ENCODE measurements around the gene COX8A. TPM values are rescaled to one million over a fixed set of nuclear protein-coding genes. Genes with fewer than 3 reads are reported as not detected.
A peak's percentile ranks its signal among the peaks of the same experiment; 100 is the strongest.

COX8A gene, protein sequence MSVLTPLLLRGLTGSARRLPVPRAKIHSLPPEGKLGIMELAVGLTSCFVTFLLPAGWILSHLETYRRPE
- total RNA-seq (2021) (615 and 652 TPM in 2 replicates), Bru-seq, nascent RNA (percentile 99 among the genes with signal in this experiment), BruChase-seq, experiment 1, labeled RNA remaining after a 2-hour chase (percentile 97 among the genes with signal in this experiment), BruChase-seq, experiment 2, labeled RNA remaining after a 6-hour chase (percentile 99 among the genes with signal in this experiment)
- long read RNA-seq, transcript COX8A-201 (2 exons, 507 nt), result major isoform, 451 of 461 reads
- long read RNA-seq, partial matches to known transcripts, result 0 of 461 reads
- long read RNA-seq, other reads (novel, unspliced or antisense), result 10 of 461 reads

GRCh38 chr11:63974259-63975143 lies at the start of gene COX8A:
COX8A (plus strand) TSS chr11:63974620; CDS start chr11:63974681, 61 bp downstream.
- H3K4me3 ChIP-seq (ENCODE audit: low read depth, low read length, poor library complexity, severe bottlenecking), result peak within 1 kb of the TSS; percentile 72
- H3K9me3 ChIP-seq (ENCODE audit: low read depth, low read length, poor library complexity, severe bottlenecking), result no peaks in the 10 kb centered on the region
- TF ChIP-seq EZH2 (IDR thresholded peaks at IDR 0.05; ENCODE audit: borderline replicate concordance, low read depth, low read length, poor library complexity, severe bottlenecking), result no peak
- TF ChIP-seq, protein P1, sequence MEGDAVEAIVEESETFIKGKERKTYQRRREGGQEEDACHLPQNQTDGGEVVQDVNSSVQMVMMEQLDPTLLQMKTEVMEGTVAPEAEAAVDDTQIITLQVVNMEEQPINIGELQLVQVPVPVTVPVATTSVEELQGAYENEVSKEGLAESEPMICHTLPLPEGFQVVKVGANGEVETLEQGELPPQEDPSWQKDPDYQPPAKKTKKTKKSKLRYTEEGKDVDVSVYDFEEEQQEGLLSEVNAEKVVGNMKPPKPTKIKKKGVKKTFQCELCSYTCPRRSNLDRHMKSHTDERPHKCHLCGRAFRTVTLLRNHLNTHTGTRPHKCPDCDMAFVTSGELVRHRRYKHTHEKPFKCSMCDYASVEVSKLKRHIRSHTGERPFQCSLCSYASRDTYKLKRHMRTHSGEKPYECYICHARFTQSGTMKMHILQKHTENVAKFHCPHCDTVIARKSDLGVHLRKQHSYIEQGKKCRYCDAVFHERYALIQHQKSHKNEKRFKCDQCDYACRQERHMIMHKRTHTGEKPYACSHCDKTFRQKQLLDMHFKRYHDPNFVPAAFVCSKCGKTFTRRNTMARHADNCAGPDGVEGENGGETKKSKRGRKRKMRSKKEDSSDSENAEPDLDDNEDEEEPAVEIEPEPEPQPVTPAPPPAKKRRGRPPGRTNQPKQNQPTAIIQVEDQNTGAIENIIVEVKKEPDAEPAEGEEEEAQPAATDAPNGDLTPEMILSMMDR (conservative IDR thresholded peaks at IDR 0.05; ENCODE audit: low read depth, low read length), result no peak
- H3K27ac ChIP-seq (ENCODE audit: low read depth, low read length, poor library complexity, severe bottlenecking), result peak within 1 kb of the TSS; percentile 96
- no peaks in the 10 kb centered on the region for H3K27me3 ChIP-seq (replicated peaks; ENCODE audit: insufficient read depth, low read depth, low read length, poor library complexity)
- BruUV-seq (replicated peaks), result TSS peak; percentile 75
- H3K36me3 ChIP-seq (ENCODE audit: insufficient read depth, low read length, poor library complexity, severe bottlenecking), result peaks cover 19% of the 10 kb centered on the region
- H3K4me1 ChIP-seq (ENCODE audit: insufficient read depth, low read length, poor library complexity, severe bottlenecking), result peaks cover 34% of the 10 kb centered on the region
- ChIA-PET POLR2A (ENCODE audit: low non-redundant PET) (interaction anchor here (0.5 kb wide), 1 partner anchor 19 kb away, joined by 3 read pairs; no protein-coding TSS in a partner anchor), CTCF (no interaction called here)
- DNase-seq (ENCODE audit: low spot score), result peak; percentile 100
- intact Hi-C loops (cut with micrococcal nuclease; ENCODE audit: unreplicated experiment), result loop anchor here (10.0 kb wide), 1 partner anchor 140 kb away; the partner anchor contains the start of gene MARK2

DNA sequence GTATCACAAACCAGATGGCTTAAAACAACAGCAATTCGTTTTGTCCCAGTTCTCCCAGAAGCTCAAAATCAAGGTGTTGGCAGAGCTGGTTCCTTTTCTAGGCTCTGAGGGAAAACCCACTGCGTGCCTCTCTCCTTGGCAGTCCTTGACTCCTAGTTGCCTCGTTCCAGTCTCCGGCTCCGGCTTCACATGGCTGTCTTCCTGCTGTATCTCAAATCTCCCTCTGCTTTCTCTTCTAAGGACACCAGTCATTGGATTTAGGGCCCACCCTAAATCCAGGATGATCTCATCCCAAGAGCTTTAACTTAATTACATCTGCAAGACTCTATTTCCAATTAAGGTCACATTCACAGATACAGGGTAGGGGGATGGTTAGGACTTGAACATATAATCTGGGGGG lies 44.8 kb upstream of the COX8A start:
- Histone ChIP-seq H3K4me3 (ENCODE audit: low read depth, low read length, poor library complexity, severe bottlenecking) (no peak overlapping the region), H3K27ac (ENCODE audit: low read depth, low read length, poor library complexity, severe bottlenecking) (no peak overlapping the region), H3K9me3 (ENCODE audit: low read depth, low read length, poor library complexity, severe bottlenecking) (no peaks in the 10 kb centered on the region), H3K27me3 (replicated peaks; ENCODE audit: insufficient read depth, low read depth, low read length, poor library complexity) (no peaks in the 10 kb centered on the region), H3K36me3 (ENCODE audit: insufficient read depth, low read length, poor library complexity, severe bottlenecking) (no peaks in the 10 kb centered on the region), H3K4me1 (ENCODE audit: insufficient read depth, low read length, poor library complexity, severe bottlenecking) (no peaks in the 10 kb centered on the region)
- DNase-seq (ENCODE audit: low spot score), result no peak
- intact Hi-C loops (cut with micrococcal nuclease; ENCODE audit: unreplicated experiment), result no loop called here
- CTCF ChIA-PET, result no interaction called here
- POLR2A ChIA-PET (ENCODE audit: low non-redundant PET), result no interaction called here
- TF ChIP-seq EZH2 (IDR thresholded peaks at IDR 0.05; ENCODE audit: borderline replicate concordance, low read depth, low read length, poor library complexity, severe bottlenecking), result no peak
- TF ChIP-seq, protein P1 (conservative IDR thresholded peaks at IDR 0.05; ENCODE audit: low read depth, low read length), result no peak
- no TSS peak for BruUV-seq (replicated peaks)

- intact Hi-C loops (cut with micrococcal nuclease; ENCODE audit: unreplicated experiment), result no loop called here
- ChIA-PET POLR2A (ENCODE audit: low non-redundant PET) (no interaction called here), CTCF (no interaction called here)
- Histone ChIP-seq H3K4me1 (ENCODE audit: insufficient read depth, low read length, poor library complexity, severe bottlenecking) (no peaks in the 10 kb centered on the region), H3K9me3 (ENCODE audit: low read depth, low read length, poor library complexity, severe bottlenecking) (no peaks in the 10 kb centered on the region), H3K27me3 (replicated peaks; ENCODE audit: insufficient read depth, low read depth, low read length, poor library complexity) (no peaks in the 10 kb centered on the region), H3K4me3 (ENCODE audit: low read depth, low read length, poor library complexity, severe bottlenecking) (no peak overlapping the region), H3K27ac (ENCODE audit: low read depth, low read length, poor library complexity, severe bottlenecking) (no peak overlapping the region), H3K36me3 (ENCODE audit: insufficient read depth, low read length, poor library complexity, severe bottlenecking) (no peaks in the 10 kb centered on the region)
- no peak for TF ChIP-seq EZH2 (IDR thresholded peaks at IDR 0.05; ENCODE audit: borderline replicate concordance, low read depth, low read length, poor library complexity, severe bottlenecking)
- TF ChIP-seq, protein P1 (conservative IDR thresholded peaks at IDR 0.05; ENCODE audit: low read depth, low read length), result no peak
- DNase-seq (ENCODE audit: low spot score), result no peak
- no TSS peak for BruUV-seq (replicated peaks)
Observed at GRCh38 chr11:63931045-63931444, 43.4 kb upstream of the COX8A start.
